ENCODE measurements around the gene TTC21B.

- TF ChIP-seq POLR2A (IDR thresholded peaks at IDR 0.05; ENCODE audit: low read depth, low read length) = no peak
- TF ChIP-seq POU2F2 (IDR thresholded peaks at IDR 0.05; ENCODE audit: low read depth, low read length) = no peak
- TF ChIP-seq POLR2AphosphoS5 (IDR thresholded peaks at IDR 0.05; ENCODE audit: low read depth, low read length) = no peak
- TF ChIP-seq SPI1 (IDR thresholded peaks at IDR 0.05; ENCODE audit: low read depth, low read length) = no peak
Observed at GRCh38 chr2:165952741-165953211, 800 bp downstream of the TTC21B start.

Data from GM12891 (cell line).